DOHH2 (cell line): ENCODE data around the gene OR13C3.

Source experiments
- H3F3A ChIP-seq: fragments of 200-600 bp; sonication (generic), shearing (Covaris generic); 2 replicates; pipeline ENCODE4 v1.6.0; 2016; ENCODE audit warnings: antibody characterized with exemption, mild to moderate bottlenecking; ENCODE audit not compliant: control insufficient read depth, insufficient read depth
- H3K27ac ChIP-seq: fragments of 200-600 bp; sonication (generic); 2 replicates; pipeline ENCODE4 v1.5.1; 2014; ENCODE audit warnings: low read depth, mild to moderate bottlenecking, low read length, moderate library complexity
- H3K27me3 ChIP-seq: fragments of 200-600 bp; sonication (generic); 2 replicates; pipeline ENCODE4 v1.6.1; 2014; ENCODE audit warnings: mild to moderate bottlenecking, low read length, mixed read lengths; ENCODE audit not compliant: control insufficient read depth
- H3K36me3 ChIP-seq: fragments of 200-600 bp; sonication (generic); 2 replicates; pipeline ENCODE4 v1.6.1; 2014; ENCODE audit warnings: mild to moderate bottlenecking, low read length, moderate library complexity, mixed read lengths; ENCODE audit not compliant: control insufficient read depth
- H3K4me1 ChIP-seq: fragments of 200-600 bp; sonication (generic); 2 replicates; pipeline ENCODE4 v1.6.1; 2014; ENCODE audit warnings: mild to moderate bottlenecking, low read length, mixed read lengths; ENCODE audit not compliant: control insufficient read depth
- H3K4me2 ChIP-seq: fragments of 200-600 bp; sonication (generic); 2 replicates; pipeline ENCODE4 v1.6.0; 2014; ENCODE audit warnings: mild to moderate bottlenecking, low read length, moderate library complexity
- H3K4me3 ChIP-seq: fragments of 200-600 bp; sonication (generic); 2 replicates; pipeline ENCODE4 v1.5.1; 2014; ENCODE audit warnings: mild to moderate bottlenecking, low read length, mixed read lengths
- H3K79me2 ChIP-seq: fragments of 200-600 bp; sonication (generic); 2 replicates; pipeline ENCODE4 v1.6.1; 2014; ENCODE audit warnings: mild to moderate bottlenecking, low read length, mixed read lengths; ENCODE audit not compliant: control insufficient read depth
- H3K9me2 ChIP-seq: fragments of 200-600 bp; sonication (generic); replicated peaks from 2 replicates; pipeline ENCODE4 v1.6.1; 2014; ENCODE audit warnings: mild to moderate bottlenecking, low read length, mixed read lengths; ENCODE audit not compliant: control insufficient read depth
- H3K9me3 ChIP-seq: fragments of 200-600 bp; sonication (generic); 2 replicates; pipeline ENCODE4 v1.6.1; 2014; ENCODE audit warnings: antibody characterized with exemption, low read length, mixed read lengths; ENCODE audit not compliant: control insufficient read depth, insufficient read depth
- H4K20me1 ChIP-seq: fragments of 200-600 bp; sonication (generic); 2 replicates; pipeline ENCODE4 v1.6.0; 2014; ENCODE audit warnings: low read depth, mild to moderate bottlenecking, antibody characterized with exemption, low read length, moderate library complexity; ENCODE audit not compliant: control insufficient read depth, insufficient read depth
- EZH2phosphoT487 ChIP-seq: fragments of 200-600 bp; sonication (generic); IDR thresholded peaks from 2 replicates; pipeline ENCODE4 v1.6.1; 2017; ENCODE audit warnings: borderline replicate concordance, mild to moderate bottlenecking, antibody characterized with exemption, low read length, moderate library complexity, mixed read lengths
- TF ChIP-seq, protein P1 (sequence below): fragments of 200-600 bp; sonication (generic); IDR thresholded peaks from one replicate; pipeline ENCODE4 v1.5.1; 2014; ENCODE audit warnings: antibody characterized with exemption, mild to moderate bottlenecking, low read depth, low read length; ENCODE audit not compliant: poor library complexity, severe bottlenecking

OR13C3 gene

DNA sequence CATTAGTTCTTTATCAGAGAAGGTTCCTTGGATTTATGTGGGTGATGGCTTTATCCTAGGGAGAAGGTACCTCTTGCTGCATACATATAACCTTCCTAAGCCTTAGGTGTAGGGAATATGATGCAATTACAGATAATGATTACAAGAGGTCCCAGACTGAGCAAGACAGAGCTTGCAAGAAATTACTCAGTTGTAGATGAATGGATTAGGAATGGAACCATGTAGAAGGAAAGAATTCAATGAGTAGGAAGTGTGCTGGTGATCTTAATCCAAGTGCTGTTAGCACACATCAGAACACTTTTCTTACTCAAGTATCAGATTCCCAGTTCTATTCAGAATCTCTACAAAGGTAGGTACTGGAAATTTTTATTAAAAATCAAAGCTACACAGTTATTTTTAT, 30.1 kb downstream of the OR13C3 start:
- TF ChIP-seq EZH2phosphoT487 = no peak
- TF ChIP-seq, protein P1, sequence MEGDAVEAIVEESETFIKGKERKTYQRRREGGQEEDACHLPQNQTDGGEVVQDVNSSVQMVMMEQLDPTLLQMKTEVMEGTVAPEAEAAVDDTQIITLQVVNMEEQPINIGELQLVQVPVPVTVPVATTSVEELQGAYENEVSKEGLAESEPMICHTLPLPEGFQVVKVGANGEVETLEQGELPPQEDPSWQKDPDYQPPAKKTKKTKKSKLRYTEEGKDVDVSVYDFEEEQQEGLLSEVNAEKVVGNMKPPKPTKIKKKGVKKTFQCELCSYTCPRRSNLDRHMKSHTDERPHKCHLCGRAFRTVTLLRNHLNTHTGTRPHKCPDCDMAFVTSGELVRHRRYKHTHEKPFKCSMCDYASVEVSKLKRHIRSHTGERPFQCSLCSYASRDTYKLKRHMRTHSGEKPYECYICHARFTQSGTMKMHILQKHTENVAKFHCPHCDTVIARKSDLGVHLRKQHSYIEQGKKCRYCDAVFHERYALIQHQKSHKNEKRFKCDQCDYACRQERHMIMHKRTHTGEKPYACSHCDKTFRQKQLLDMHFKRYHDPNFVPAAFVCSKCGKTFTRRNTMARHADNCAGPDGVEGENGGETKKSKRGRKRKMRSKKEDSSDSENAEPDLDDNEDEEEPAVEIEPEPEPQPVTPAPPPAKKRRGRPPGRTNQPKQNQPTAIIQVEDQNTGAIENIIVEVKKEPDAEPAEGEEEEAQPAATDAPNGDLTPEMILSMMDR = no peak
- Histone ChIP-seq H3K4me3 (no peak overlapping the region), H3K9me2 (no peaks in the 10 kb centered on the region), H3K27ac (no peak overlapping the region), H4K20me1 (no peaks in the 10 kb centered on the region), H3K79me2 (no peaks in the 10 kb centered on the region), H3K4me2 (no peak overlapping the region), H3K27me3 (no peaks in the 10 kb centered on the region), H3F3A (no peaks in the 10 kb centered on the region), H3K36me3 (no peaks in the 10 kb centered on the region), H3K9me3 (no peaks in the 10 kb centered on the region), H3K4me1 (no peaks in the 10 kb centered on the region)

DNA sequence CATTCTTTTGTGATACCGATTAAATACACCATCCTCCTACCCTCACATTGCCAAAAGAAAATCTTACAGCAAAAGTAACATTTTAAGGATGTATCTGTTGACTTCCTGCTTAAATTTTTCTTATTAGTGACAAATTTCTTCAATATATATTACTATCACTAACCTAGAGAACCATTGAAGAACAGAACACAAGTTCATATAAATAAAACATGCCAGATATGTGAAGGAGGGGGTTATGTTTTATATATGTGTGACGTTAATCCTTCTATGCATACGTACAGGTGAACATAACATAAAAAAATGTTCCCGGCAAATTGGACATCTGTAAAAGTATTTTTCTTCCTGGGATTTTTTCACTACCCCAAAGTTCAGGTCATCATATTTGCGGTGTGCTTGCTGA, 32.7 kb downstream of the OR13C3 start, which contains the start of gene OR13F1:
Gene OR13F1, plus strand, starts transcription at position 301 of the 400 bp plus-strand sequence. Its CDS starts 0 bp downstream, at position 301.
- Histone ChIP-seq H4K20me1 (no peaks in the 10 kb centered on the region), H3K4me2 (no peak within 1 kb of the TSS), H3K4me3 (no peak within 1 kb of the TSS), H3K27ac (no peak within 1 kb of the TSS), H3K4me1 (no peaks in the 10 kb centered on the region), H3K36me3 (no peaks in the 10 kb centered on the region), H3K9me2 (no peaks in the 10 kb centered on the region), H3K9me3 (no peaks in the 10 kb centered on the region), H3F3A (no peaks in the 10 kb centered on the region), H3K27me3 (no peaks in the 10 kb centered on the region), H3K79me2 (no peaks in the 10 kb centered on the region)
- no peak for TF ChIP-seq EZH2phosphoT487
- TF ChIP-seq, protein P1 = no peak

DNA sequence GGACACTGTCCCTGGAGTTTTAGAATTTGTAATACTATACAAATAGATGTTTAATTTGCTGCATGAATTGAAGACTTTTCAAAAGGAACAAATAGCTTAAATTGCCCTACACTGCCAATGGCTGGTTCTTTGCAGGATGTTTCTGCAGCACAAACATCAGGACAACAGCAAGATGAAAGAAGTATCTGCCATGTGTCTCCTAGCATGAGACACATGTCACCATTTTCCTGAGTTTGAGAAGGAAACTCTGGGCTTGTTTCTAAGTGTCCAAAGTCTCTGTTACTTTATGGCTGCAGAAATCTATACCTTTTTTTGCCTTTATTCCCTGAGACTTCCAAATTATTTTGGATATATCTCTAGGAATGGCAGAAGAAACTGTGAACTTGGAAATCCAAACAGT, 33.2 kb downstream of the OR13C3 start:
- Histone ChIP-seq H3K4me1 (no peaks in the 10 kb centered on the region), H3K9me2 (no peaks in the 10 kb centered on the region), H3K9me3 (no peaks in the 10 kb centered on the region), H3K27ac (no peak overlapping the region), H3F3A (no peaks in the 10 kb centered on the region), H3K4me3 (no peak overlapping the region), H3K79me2 (no peaks in the 10 kb centered on the region), H3K4me2 (no peak overlapping the region), H4K20me1 (no peaks in the 10 kb centered on the region), H3K36me3 (no peaks in the 10 kb centered on the region), H3K27me3 (no peaks in the 10 kb centered on the region)
- TF ChIP-seq, protein P1 = no peak
- no peak for TF ChIP-seq EZH2phosphoT487
